IMR-90 (cell line): ENCODE results near the gene TATDN2.

Experiments used
- CEBPB ChIP-seq: IDR thresholded peaks from 2 replicates; pipeline ENCODE4 v1.6.1; 2012; ENCODE audit warnings: low read depth, low read length, improper control_type of control experiment
- MXI1 ChIP-seq: IDR thresholded peaks from 2 replicates; pipeline ENCODE4 v1.6.1; 2012; ENCODE audit warnings: low read depth, mild to moderate bottlenecking, low read length, moderate library complexity, borderline replicate concordance

DNA sequence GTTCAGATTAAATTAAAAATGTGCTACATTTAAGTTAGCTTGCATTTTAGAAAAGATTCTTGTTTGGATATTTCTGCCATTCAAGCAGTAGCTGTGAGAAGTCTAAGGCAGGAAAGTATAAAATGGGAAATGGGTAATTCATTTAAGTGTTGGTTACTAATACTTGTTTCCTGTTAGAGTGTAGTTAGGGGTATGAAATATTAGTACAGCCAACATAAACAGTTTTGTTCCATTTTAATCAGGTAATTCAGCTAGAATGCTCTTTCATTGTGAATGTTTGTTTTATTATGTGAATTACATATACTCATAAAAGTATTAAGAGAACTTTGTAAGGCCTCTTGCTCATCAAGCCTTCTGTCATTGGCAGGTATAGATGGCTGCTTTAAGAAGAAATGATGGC, 19.9 kb downstream of the TATDN2 start:
- TF ChIP-seq MXI1 = no peak
- no peak for TF ChIP-seq CEBPB
